H1 (cell line): ENCODE results near the gene URM1. TPM values are rescaled to one million over a fixed set of nuclear protein-coding genes. Genes with fewer than 3 reads are reported as not detected.

Experiments used
- CTCF ChIA-PET: fragments of 300-600 bp; sonication (Branson Sonifier 250); formaldehyde crosslinking; loops from one replicate; lab custom pipeline; 2021; ENCODE audit not compliant: partially characterized antibody; lab: Charles Lee
- POLR2A ChIA-PET: fragments of 300-600 bp; sonication (Branson Sonifier 250); formaldehyde crosslinking; loops from one replicate; lab custom pipeline; 2021; ENCODE audit warnings: inconsistent platforms; ENCODE audit not compliant: partially characterized antibody; lab: Charles Lee
- DNase-seq, 2 experiments: peaks; one replicate each; pipeline versions ENCODE4 v3.0.0 to v3.0.0-alpha.2; 2010 to 2022; ENCODE audit warnings: low spot score in 2 of 2, low read depth in 1 of 2, mixed read lengths in 1 of 2
- FAIRE-seq: peaks from 2 replicates; lab custom pipeline; 2011; peaks lifted over from hg19 to GRCh38; lab: Jason Lieb, UNC
- H2AFZ ChIP-seq: 2 replicates; pipeline ENCODE4 v1.8.1; 2012; ENCODE audit warnings: low read length, inconsistent platforms
- H2AK5ac ChIP-seq: 2 replicates; pipeline ENCODE4 v1.6.1; 2013; ENCODE audit warnings: low read depth, low read length
- H2BK120ac ChIP-seq: replicated peaks from 2 replicates; pipeline ENCODE3; 2013; ENCODE audit warnings: low read depth, low read length, inconsistent platforms
- H2BK12ac ChIP-seq: 2 replicates; pipeline ENCODE4 v1.6.1; 2013; ENCODE audit warnings: low read depth, low read length
- H2BK15ac ChIP-seq: 2 replicates; pipeline ENCODE4 v1.6.1; 2013; ENCODE audit warnings: low read length
- H2BK20ac ChIP-seq: 2 replicates; pipeline ENCODE4 v1.6.1; 2013; ENCODE audit warnings: low read length
- H2BK5ac ChIP-seq: 2 replicates; pipeline ENCODE4 v1.6.1; 2013; ENCODE audit warnings: low read depth, low read length
- H3K14ac ChIP-seq: 2 replicates; pipeline ENCODE4 v1.6.1; 2013; ENCODE audit warnings: inconsistent platforms; ENCODE audit not compliant: insufficient read length
- H3K18ac ChIP-seq: 2 replicates; pipeline ENCODE4 v1.6.1; 2013; ENCODE audit warnings: low read length; ENCODE audit errors: extremely low read depth
- H3K23ac ChIP-seq: 2 replicates; pipeline ENCODE4 v1.6.1; 2013; ENCODE audit warnings: inconsistent platforms; ENCODE audit not compliant: insufficient read length
- H3K23me2 ChIP-seq: 2 replicates; pipeline ENCODE4 v1.6.1; 2013; ENCODE audit warnings: low read depth, low read length
- H3K27ac ChIP-seq: 2 replicates; pipeline ENCODE4 v1.6.1; 2011; ENCODE audit warnings: low read depth, low read length, inconsistent platforms
- H3K27me3 ChIP-seq, 4 experiments: replicated peaks in 1 of 4; 1 replicate in 1 of 4; 2 replicates in 3 of 4; pipeline versions ENCODE4 v1.6.1 to v1.8.1; 2011 to 2013; ENCODE audit warnings: low read length in 3 of 4, mild to moderate bottlenecking in 3 of 4, inconsistent platforms in 2 of 4, mixed read lengths in 2 of 4, moderate library complexity in 1 of 4; ENCODE audit not compliant: control insufficient read depth in 3 of 4, insufficient read depth in 3 of 4; ENCODE audit errors: extremely low read depth in 1 of 4
- H3K36me3 ChIP-seq, 4 experiments: 2 replicates each; pipeline versions ENCODE4 v1.6.1 to v1.8.1; 2011 to 2013; ENCODE audit warnings: mild to moderate bottlenecking in 4 of 4, low read length in 3 of 4, moderate library complexity in 2 of 4, control low read depth in 1 of 4, inconsistent platforms in 1 of 4; ENCODE audit not compliant: insufficient read depth in 4 of 4, control insufficient read depth in 2 of 4
- H3K4ac ChIP-seq: replicated peaks from 2 replicates; pipeline ENCODE3; 2013; ENCODE audit warnings: low read length, low read depth, mixed read lengths, inconsistent platforms; ENCODE audit not compliant: insufficient read length
- H3K4me1 ChIP-seq, 4 experiments: replicated peaks in 1 of 4; 1 replicate in 1 of 4; 2 replicates in 3 of 4; pipeline versions ENCODE4 v1.6.1 to v1.8.1; 2011 to 2013; ENCODE audit warnings: low read length in 3 of 4, inconsistent platforms in 2 of 4, mixed read lengths in 1 of 4; ENCODE audit not compliant: insufficient read depth in 4 of 4, control insufficient read depth in 3 of 4
- H3K4me2 ChIP-seq, 2 experiments: 2 replicates each; pipeline versions ENCODE4 v1.6.1 to v1.8.1; 2011 to 2013; ENCODE audit warnings: low read depth in 2 of 2, low read length in 2 of 2, control low read depth in 1 of 2, inconsistent platforms in 1 of 2, mild to moderate bottlenecking in 1 of 2; ENCODE audit not compliant: insufficient read depth in 1 of 2
- H3K4me3 ChIP-seq, 4 experiments: fragments of 200-600, 300-600 bp in 1 of 4; sonication (generic), shearing (Covaris generic), sonication (Bioruptor Twin) in 1 of 4; 2 replicates each; pipeline versions ENCODE4 v1.5.1 to v1.8.1; 2011 to 2016; ENCODE audit warnings: low read length in 4 of 4, low read depth in 3 of 4, control low read depth in 2 of 4, inconsistent platforms in 2 of 4, mild to moderate bottlenecking in 2 of 4, mixed read lengths in 1 of 4, moderate library complexity in 1 of 4; ENCODE audit not compliant: insufficient read depth in 2 of 4; ENCODE audit errors: extremely low read depth in 1 of 4
- H3K56ac ChIP-seq: replicated peaks from 2 replicates; pipeline ENCODE3; 2013; ENCODE audit warnings: low read depth, mild to moderate bottlenecking, mixed read lengths, low read length, inconsistent platforms; ENCODE audit not compliant: insufficient read length
- H3K79me1 ChIP-seq: 2 replicates; pipeline ENCODE4 v1.6.1; 2013; ENCODE audit warnings: low read depth, low read length, control low read depth
- H3K79me2 ChIP-seq, 2 experiments: 2 replicates each; pipeline versions ENCODE4 v1.6.1 to v1.8.1; 2012 to 2013; ENCODE audit warnings: low read length in 2 of 2, mild to moderate bottlenecking in 2 of 2, inconsistent platforms in 1 of 2; ENCODE audit not compliant: insufficient read depth in 2 of 2, control insufficient read depth in 1 of 2
- H3K9ac ChIP-seq, 4 experiments: replicated peaks in 1 of 4; 1 replicate in 1 of 4; 2 replicates in 3 of 4; pipeline versions ENCODE4 v1.6.1 to v1.8.1; 2011 to 2013; ENCODE audit warnings: low read depth in 3 of 4, low read length in 3 of 4, control low read depth in 2 of 4, mild to moderate bottlenecking in 2 of 4, moderate library complexity in 2 of 4, inconsistent platforms in 1 of 4; ENCODE audit errors: extremely low read depth in 1 of 4
- H3K9me3 ChIP-seq, 2 experiments: 2 replicates each; pipeline versions ENCODE4 v1.6.1 to v1.8.1; 2012 to 2013; ENCODE audit warnings: mild to moderate bottlenecking in 2 of 2, moderate library complexity in 2 of 2, control low read depth in 1 of 2, inconsistent platforms in 1 of 2, low read depth in 1 of 2, low read length in 1 of 2, mixed read lengths in 1 of 2; ENCODE audit not compliant: insufficient read depth in 2 of 2
- H4K20me1 ChIP-seq, 2 experiments: replicated peaks in 1 of 2; 2 replicates each; pipeline versions ENCODE3 to v1.8.1; 2011 to 2013; ENCODE audit warnings: inconsistent platforms in 2 of 2, low read length in 2 of 2, mild to moderate bottlenecking in 1 of 2; ENCODE audit not compliant: insufficient read depth in 2 of 2, control insufficient read depth in 1 of 2
- H4K5ac ChIP-seq: 2 replicates; pipeline ENCODE4 v1.6.1; 2013; ENCODE audit warnings: low read length, low read depth, mixed read lengths, inconsistent platforms; ENCODE audit not compliant: insufficient read length
- H4K8ac ChIP-seq: 2 replicates; pipeline ENCODE4 v1.8.0; 2013; ENCODE audit warnings: mild to moderate bottlenecking, moderate library complexity, low read length, inconsistent platforms; ENCODE audit not compliant: insufficient read depth; ENCODE audit errors: extremely low read depth
- H4K91ac ChIP-seq: replicated peaks from 2 replicates; pipeline ENCODE3; 2013; ENCODE audit warnings: low read length, mixed read lengths, inconsistent platforms; ENCODE audit not compliant: insufficient read length
- ASH2L ChIP-seq: fragments of 200-600, 300-600 bp; sonication (generic); IDR thresholded peaks from one replicate; pipeline ENCODE4 v1.7.1; 2017; ENCODE audit warnings: low read length
- CBX8 ChIP-seq: fragments of 300-800, 300-1000 bp; sonication (generic); IDR thresholded peaks from 2 replicates; pipeline ENCODE4 v1.7.1; 2016; ENCODE audit warnings: low read depth, low read length, borderline replicate concordance
- CHD2 ChIP-seq: IDR thresholded peaks from 2 replicates; pipeline ENCODE4 v1.6.1; 2012; ENCODE audit warnings: low read length, improper control_type of control experiment
- NRF1 ChIP-seq: IDR thresholded peaks from 2 replicates; pipeline ENCODE4 v1.6.1; 2011; ENCODE audit warnings: mild to moderate bottlenecking, low read depth, low read length, improper control_type of control experiment
- RAD21 ChIP-seq, 2 experiments: IDR thresholded peaks in 1 of 2; conservative IDR thresholded peaks in 1 of 2; 2 replicates each; pipeline ENCODE4 v1.6.1; 2011; ENCODE audit warnings: low read depth in 2 of 2, low read length in 2 of 2, improper control_type of control experiment in 1 of 2, inconsistent platforms in 1 of 2, mild to moderate bottlenecking in 1 of 2, moderate library complexity in 1 of 2
- RBBP5 ChIP-seq: IDR thresholded peaks from 2 replicates; pipeline ENCODE4 v1.7.1; 2012; ENCODE audit warnings: low read depth, mild to moderate bottlenecking, inconsistent platforms, low read length, moderate library complexity, borderline replicate concordance
- RXRA ChIP-seq: IDR thresholded peaks from 2 replicates; pipeline ENCODE4 v1.6.1; 2011; ENCODE audit warnings: low read depth, mild to moderate bottlenecking, low read length, moderate library complexity; ENCODE audit not compliant: insufficient read depth
- SIN3A ChIP-seq, 2 experiments: IDR thresholded peaks in 1 of 2; conservative IDR thresholded peaks in 1 of 2; 2 replicates each; pipeline ENCODE4 v1.6.1; 2011 to 2012; ENCODE audit warnings: low read length in 2 of 2, improper control_type of control experiment in 1 of 2, low read depth in 1 of 2, mild to moderate bottlenecking in 1 of 2
- SP2 ChIP-seq: IDR thresholded peaks from 2 replicates; pipeline ENCODE4 v1.6.1; 2012; ENCODE audit warnings: mild to moderate bottlenecking, low read length, inconsistent platforms
- TAF1 ChIP-seq: IDR thresholded peaks from 2 replicates; pipeline ENCODE4 v1.6.1; 2011; ENCODE audit warnings: mild to moderate bottlenecking, low read depth, low read length
- TBP ChIP-seq: IDR thresholded peaks from 2 replicates; pipeline ENCODE4 v1.6.1; 2011; ENCODE audit warnings: low read depth, low read length, improper control_type of control experiment
- ZNF274 ChIP-seq: IDR thresholded peaks from 2 replicates; pipeline ENCODE4 v1.7.0; 2012; ENCODE audit warnings: low read length, borderline replicate concordance; ENCODE audit errors: extremely low read depth
- WGBS, 2 experiments: shearing (Covaris generic) in 1 of 2; methylation state at CpG; one replicate each; pipeline versions ENCODE4 v1.1.6 to v1.1.7; 2013 to 2015; ENCODE audit warnings: low lambda C conversion rate in 2 of 2, mixed read lengths in 2 of 2, inconsistent platforms in 1 of 2, low coverage in 1 of 2, missing lambda C conversion rate in 1 of 2; ENCODE audit not compliant: insufficient replicate concordance in 2 of 2, insufficient coverage in 1 of 2, insufficient read length in 1 of 2; ENCODE audit errors: extremely low coverage in 1 of 2, missing lambda C conversion rate in 1 of 2; 5-methylcytosine and 5-hydroxymethylcytosine counted together
- polyA plus RNA-seq, 7 experiments: library from polyadenylated mRNA; depleted of rRNA in 3 of 7; stranded (reverse) in 5 of 7; unstranded in 2 of 7; fragments of >200 nt in 5 of 7; fragments of 200-250 nt in 2 of 7; gene quantifications; 1 replicate in 5 of 7; 2 replicates in 1 of 7; 4 replicates in 1 of 7; pipeline versions ENCODE4 v1.2.1 to v1.2.3, GENCODE V29; 2011 to 2013; ENCODE audit warnings: missing spikeins in 2 of 7, mixed read lengths in 2 of 7
- total RNA-seq: library from RNA; stranded (reverse); fragmentation: NEBNext Ultra II Directional; extraction: Animal tissue kit (Norgen Biotek cat#: 25700); gene quantifications from 2 replicates; pipeline ENCODE4 v1.2.1, GENCODE V29; 2021

The URM1 gene
- total and polyA plus RNA-seq, 2 of the 8 experiments (the other 6 are each of a cell fraction or from before 2014, with no cell fraction given), result 58.3 to 62.3 TPM

DNA sequence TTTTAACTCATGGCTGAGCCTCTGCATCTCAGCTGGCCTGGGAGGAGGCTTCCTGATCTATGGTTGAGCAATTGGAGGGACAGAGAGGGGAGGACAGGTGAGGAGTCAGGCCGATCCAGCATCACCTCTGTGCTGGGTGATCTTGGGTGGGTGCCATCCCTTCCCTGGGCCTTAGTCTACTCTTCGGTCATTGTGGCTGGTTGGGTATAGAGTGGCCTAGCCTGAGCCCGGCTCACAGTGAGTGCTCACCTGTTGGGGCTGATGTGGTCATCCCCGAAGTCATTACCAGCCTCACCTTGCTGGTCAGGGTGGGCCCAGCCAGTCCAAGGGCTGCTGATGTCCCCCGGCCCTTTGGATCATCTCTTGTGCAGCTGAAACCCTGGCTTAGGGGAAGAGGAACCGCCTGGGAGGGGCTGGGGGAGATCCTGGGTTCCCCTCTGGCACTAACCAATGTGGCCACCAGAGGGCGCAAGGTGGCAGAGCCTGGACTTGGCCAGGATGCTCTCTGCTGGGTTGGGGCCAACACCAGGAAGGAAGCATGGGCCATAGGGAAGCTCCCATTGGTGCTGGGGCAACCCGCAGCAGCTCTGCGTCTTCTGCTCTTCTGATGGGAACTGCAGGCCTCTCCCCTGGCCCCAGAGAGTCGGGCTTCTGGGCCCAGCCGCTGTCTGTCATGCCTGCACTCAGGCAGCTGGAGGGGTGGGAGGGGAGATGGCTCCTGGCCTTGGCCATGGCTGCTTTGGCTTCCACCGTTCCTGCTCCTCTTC lies 67.4 kb downstream of the URM1 start:
- H2BK5ac ChIP-seq, result no peak overlapping the region; the same call in 1 of the 2 replicates
- DNase-seq, result peak; percentile 79 to 99
- peak; percentile 24 for FAIRE-seq
- no peak overlapping the region for H3K4ac ChIP-seq
- peaks cover 0 to 3% (median 0%) of the 10 kb centered on the region in 4 experiments; a peak in 1 of 7 replicates for H3K4me1 ChIP-seq
- H2BK120ac ChIP-seq, result no peak overlapping the region
- no peak overlapping the region for H3K14ac ChIP-seq
- no peak overlapping the region for H3K18ac ChIP-seq
- no peak overlapping the region for H3K23ac ChIP-seq
- H3K79me2 ChIP-seq, result no peaks in the 10 kb centered on the region
- H4K20me1 ChIP-seq, result no peaks in the 10 kb centered on the region
- H4K8ac ChIP-seq, result peak overlapping the region; percentile 69
- H3K9me3 ChIP-seq, result no peaks in the 10 kb centered on the region
- 0 out of 2 replicates have a peak overlapping the region, but pooled peaks have one; percentile 54 for H2BK15ac ChIP-seq
- no peak overlapping the region for H4K91ac ChIP-seq
- H3K36me3 ChIP-seq, result no peaks in the 10 kb centered on the region
- no peak overlapping the region for H2BK12ac ChIP-seq
- H3K79me1 ChIP-seq, result no peaks in the 10 kb centered on the region
- WGBS, 2 experiments, result 46% methylated on average over 11 of the region's 12 CpGs; no CpG with 5 or more reads in 1 of the 2 experiments
- no peak overlapping the region for H3K27ac ChIP-seq
- H3K56ac ChIP-seq, result no peak overlapping the region
- no peak overlapping the region for H3K4me3 ChIP-seq
- H3K27me3 ChIP-seq, result no peaks in the 10 kb centered on the region; a peak in 1 of 7 replicates
- ChIA-PET POLR2A (interaction anchor here (0.7 to 1.7 kb wide), 2 partner anchors 19 to 115 kb away, joined by 3 to 6 read pairs; partner anchors contain the start of gene SPTAN1), CTCF (interaction anchor here (0.6 to 5.3 kb wide), 42 partner anchors 9 to 1097 kb away, joined by 3 to 26 read pairs (median 4); partner anchors contain the start of genes CERCAM and ODF2)
- H2AK5ac ChIP-seq, result no peak overlapping the region
- H3K23me2 ChIP-seq, result no peaks in the 10 kb centered on the region
- H2BK20ac ChIP-seq, result no peak overlapping the region
- H4K5ac ChIP-seq, result no peak overlapping the region
- H3K4me2 ChIP-seq, result no peak overlapping the region
- peak overlapping the region; percentile 66; the same call in 1 of the 2 replicates for H2AFZ ChIP-seq
- no peak overlapping the region for H3K9ac ChIP-seq
- TF ChIP-seq ZNF274 (no peak), CHD2 (no peak), RXRA (no peak), SIN3A (conservative IDR thresholded peaks at IDR 0.05 in 1 of 2, IDR thresholded peaks at IDR 0.05 in 1 of 2; ENCODE audit: low read depth in 1 of 2, low read length in 2 of 2) (0 out of 4 replicates have a peak, but pooled peaks of 1 of the 2 experiments have one; percentile 44), TAF1 (peak; percentile 49; the same call in 1 of the 2 replicates), NRF1 (no peak), SP2 (no peak), CBX8 (no peak), RBBP5 (no peak), ASH2L (no peak), RAD21 (IDR thresholded peaks at IDR 0.05 in 1 of 2, conservative IDR thresholded peaks at IDR 0.05 in 1 of 2; ENCODE audit: low read depth in 2 of 2, low read length in 2 of 2) (peak; percentile 79 to 91), TBP (no peak)
